ENCODE results near the gene TTLL1.

DNA sequence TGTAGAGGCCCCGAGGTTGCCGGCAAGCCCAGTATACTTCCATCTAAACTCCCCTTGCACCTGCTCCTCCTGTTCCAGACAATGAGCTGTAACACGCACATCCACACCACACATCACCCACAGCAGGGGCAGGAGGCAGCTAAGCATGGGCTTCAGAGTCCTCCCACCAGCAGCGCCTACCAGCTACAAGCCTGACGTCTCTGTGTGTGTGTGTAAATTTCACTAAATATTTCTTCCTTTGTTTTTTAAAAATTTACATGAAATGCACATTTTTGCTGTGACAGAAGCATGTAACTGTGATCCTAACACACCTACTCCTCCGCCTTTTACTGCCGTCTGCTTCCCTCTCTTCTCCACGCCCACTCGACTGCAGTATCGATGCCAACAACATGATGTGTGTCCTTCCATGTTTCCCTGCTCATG is 44.9 kb downstream of the TTLL1 start:
- no peak for TF ChIP-seq POLR2AphosphoS5 (IDR thresholded peaks at IDR 0.05; ENCODE audit: low read depth, low read length)
- TF ChIP-seq, protein P1, sequence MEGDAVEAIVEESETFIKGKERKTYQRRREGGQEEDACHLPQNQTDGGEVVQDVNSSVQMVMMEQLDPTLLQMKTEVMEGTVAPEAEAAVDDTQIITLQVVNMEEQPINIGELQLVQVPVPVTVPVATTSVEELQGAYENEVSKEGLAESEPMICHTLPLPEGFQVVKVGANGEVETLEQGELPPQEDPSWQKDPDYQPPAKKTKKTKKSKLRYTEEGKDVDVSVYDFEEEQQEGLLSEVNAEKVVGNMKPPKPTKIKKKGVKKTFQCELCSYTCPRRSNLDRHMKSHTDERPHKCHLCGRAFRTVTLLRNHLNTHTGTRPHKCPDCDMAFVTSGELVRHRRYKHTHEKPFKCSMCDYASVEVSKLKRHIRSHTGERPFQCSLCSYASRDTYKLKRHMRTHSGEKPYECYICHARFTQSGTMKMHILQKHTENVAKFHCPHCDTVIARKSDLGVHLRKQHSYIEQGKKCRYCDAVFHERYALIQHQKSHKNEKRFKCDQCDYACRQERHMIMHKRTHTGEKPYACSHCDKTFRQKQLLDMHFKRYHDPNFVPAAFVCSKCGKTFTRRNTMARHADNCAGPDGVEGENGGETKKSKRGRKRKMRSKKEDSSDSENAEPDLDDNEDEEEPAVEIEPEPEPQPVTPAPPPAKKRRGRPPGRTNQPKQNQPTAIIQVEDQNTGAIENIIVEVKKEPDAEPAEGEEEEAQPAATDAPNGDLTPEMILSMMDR (IDR thresholded peaks at IDR 0.05): no peak

Measured in Panc1 (cell line).